RWPE1 (cell line): Measurements from ENCODE around the gene FAM3D.

Experiments
- CTCF ChIA-PET: fragments of 350-600 bp; sonication (Branson Sonifier 250); formaldehyde crosslinking; extraction: SDS; loops from one replicate; lab custom pipeline; 2021; lab: Yijun Ruan, JAX
- POLR2A ChIA-PET: fragments of 400-600 bp; formaldehyde crosslinking; extraction: SDS; loops from one replicate; lab custom pipeline; 2020; ENCODE audit warnings: antibody characterized with exemption; ENCODE audit not compliant: low non-redundant PET; lab: Yijun Ruan, JAX
- DNase-seq: peaks from one replicate; pipeline ENCODE4 v3.0.0; 2012; ENCODE audit warnings: low spot score
- H3K27ac ChIP-seq: fragments of 450-650 bp; 2 replicates; pipeline ENCODE4 v1.5.1; 2017
- CTCF ChIP-seq: fragments of 450-650 bp; conservative IDR thresholded peaks from 2 replicates; pipeline ENCODE4 v1.5.1; 2017; ENCODE audit warnings: low read depth, mild to moderate bottlenecking

The FAM3D gene

GRCh38 chr3:58667229-58667628 lies 655 bp upstream of the FAM3D start:
- POLR2A ChIA-PET = no interaction called here
- CTCF ChIA-PET = interaction anchor here (0.7 kb wide), 1 partner anchor 25 kb away, joined by 3 read pairs; no protein-coding TSS in a partner anchor

GRCh38 chr3:58665405-58665804 lies 1.2 kb downstream of the FAM3D start:
- POLR2A ChIA-PET = no interaction called here
- TF ChIP-seq CTCF = no peak
- CTCF ChIA-PET = no interaction called here
- no peak for DNase-seq
- H3K27ac ChIP-seq = no peak overlapping the region

More at GRCh38 chr3:58667229-58667628, 655 bp upstream of the FAM3D start:
- DNase-seq = no peak
- no peak for TF ChIP-seq CTCF
- H3K27ac ChIP-seq = no peak overlapping the region

DNA sequence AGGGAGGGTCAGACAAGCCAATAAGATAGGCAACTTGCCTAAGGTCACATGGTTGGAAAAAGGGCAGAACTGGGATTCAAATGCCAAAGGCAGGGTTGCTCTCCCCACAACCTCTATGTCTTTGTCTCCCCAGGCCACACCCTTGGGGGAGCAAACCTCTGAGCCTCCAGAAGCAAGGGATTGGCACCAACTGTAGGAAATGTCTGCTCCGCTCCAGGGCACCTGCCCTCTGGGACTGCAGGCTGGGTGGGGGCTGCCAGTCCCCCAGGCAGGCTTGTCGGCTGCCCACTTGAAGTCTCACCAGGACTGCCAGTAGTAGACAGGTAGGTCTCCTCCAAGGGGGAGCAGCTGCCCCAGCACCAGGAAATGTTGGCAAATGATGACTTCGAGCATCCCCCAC lies 2.0 kb downstream of the FAM3D start:
- CTCF ChIA-PET = no interaction called here

GRCh38 chr3:58661836-58662420 lies 4.6 kb downstream of the FAM3D start:
- CTCF ChIA-PET = no interaction called here
- TF ChIP-seq CTCF = no peak
- DNase-seq = no peak
- H3K27ac ChIP-seq = no peak overlapping the region
- POLR2A ChIA-PET = no interaction called here

More for the DNA sequence above, 2.0 kb downstream of the FAM3D start:
- POLR2A ChIA-PET = no interaction called here
- DNase-seq = no peak
- no peak for TF ChIP-seq CTCF
- no peak overlapping the region for H3K27ac ChIP-seq

GRCh38 chr3:58660998-58661397 lies 5.6 kb downstream of the FAM3D start:
- POLR2A ChIA-PET = no interaction called here
- DNase-seq = no peak
- no peak overlapping the region for H3K27ac ChIP-seq
- no peak for TF ChIP-seq CTCF
- CTCF ChIA-PET = interaction anchor here (0.5 kb wide), 1 partner anchor 79 kb away, joined by 3 read pairs; no protein-coding TSS in a partner anchor

DNA sequence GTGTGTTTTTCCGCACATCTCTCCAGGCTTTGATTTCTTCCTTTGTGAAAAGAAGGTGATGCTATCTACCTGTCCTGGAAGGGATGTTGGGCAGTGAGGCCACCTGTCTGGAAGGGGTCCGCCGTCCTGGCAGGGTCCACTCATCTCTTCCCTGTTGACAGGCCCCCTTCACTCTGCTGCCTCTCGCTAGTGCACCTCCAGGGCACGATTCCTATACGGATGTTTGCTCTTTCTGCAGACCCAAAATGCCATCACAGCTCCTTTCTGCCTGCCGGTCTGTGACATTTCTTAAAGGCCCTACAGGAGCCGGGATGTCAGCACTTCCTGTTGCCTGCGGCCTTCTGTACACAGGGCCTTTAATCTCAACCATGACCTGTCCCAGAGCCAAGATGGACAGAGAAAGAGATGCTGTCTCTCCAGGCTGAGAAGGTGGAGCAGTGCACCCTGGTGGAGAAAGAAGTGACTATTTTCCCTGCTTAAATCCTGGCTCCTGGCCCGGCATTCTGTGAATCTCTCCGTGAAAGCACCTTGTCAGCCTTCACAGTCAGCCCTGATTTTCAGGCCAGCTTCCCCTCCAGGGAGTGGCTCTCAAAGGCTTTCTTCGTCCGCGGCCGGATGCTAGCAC lies 7.4 kb downstream of the FAM3D start:
- DNase-seq = no peak
- POLR2A ChIA-PET = no interaction called here
- CTCF ChIA-PET = no interaction called here
- no peak for TF ChIP-seq CTCF
- no peak overlapping the region for H3K27ac ChIP-seq
